Chondrocyte (in vitro differentiated cells): ENCODE results near the gene RALA. TPM values are rescaled to one million over a fixed set of nuclear protein-coding genes. Genes with fewer than 3 reads are reported as not detected.

Source experiments
- DNase-seq: peaks from one replicate; pipeline ENCODE4 v3.0.0; 2021; ENCODE audit warnings: mixed read lengths, low spot score
- H3K27ac Mint-ChIP-seq: one replicate; pipeline ENCODE4 v1.8.0; 2021; ENCODE audit warnings: mild to moderate bottlenecking, moderate library complexity, mixed read lengths; ENCODE audit not compliant: unreplicated experiment
- H3K27me3 Mint-ChIP-seq: 2 replicates; pipeline ENCODE4 v1.8.0; 2021; ENCODE audit warnings: low read depth, mixed read lengths
- H3K36me3 Mint-ChIP-seq: 2 replicates; pipeline ENCODE4 v1.8.0; 2021; ENCODE audit warnings: low read depth, mixed read lengths
- H3K4me1 Mint-ChIP-seq: 2 replicates; pipeline ENCODE4 v1.8.0; 2021; ENCODE audit warnings: low read depth, mild to moderate bottlenecking, mixed read lengths
- H3K4me3 Mint-ChIP-seq: one replicate; pipeline ENCODE4 v1.8.0; 2021; ENCODE audit warnings: mild to moderate bottlenecking, moderate library complexity, mixed read lengths; ENCODE audit not compliant: unreplicated experiment
- H3K9me3 Mint-ChIP-seq: 2 replicates; pipeline ENCODE4 v1.8.0; 2021; ENCODE audit warnings: low read depth, mixed read lengths
- total RNA-seq: library from RNA; stranded (reverse); gene quantifications from 3 replicates; pipeline ENCODE4 v1.2.1, GENCODE V29; 2021
- TF ChIP-seq, protein P1 (sequence below): fragments of 200-600 bp; sonication (generic); IDR thresholded peaks from 2 replicates; pipeline ENCODE4 v1.5.0; 2021; ENCODE audit warnings: antibody characterized with exemption, mild to moderate bottlenecking, moderate library complexity

The RALA gene
- total RNA-seq, 1 donor from 2014 or later, result 35.2 TPM

GRCh38 chr7:39582536-39582935 is 40.8 kb upstream of the RALA start:
- no peaks in the 10 kb centered on the region for H3K27me3 Mint-ChIP-seq

DNA sequence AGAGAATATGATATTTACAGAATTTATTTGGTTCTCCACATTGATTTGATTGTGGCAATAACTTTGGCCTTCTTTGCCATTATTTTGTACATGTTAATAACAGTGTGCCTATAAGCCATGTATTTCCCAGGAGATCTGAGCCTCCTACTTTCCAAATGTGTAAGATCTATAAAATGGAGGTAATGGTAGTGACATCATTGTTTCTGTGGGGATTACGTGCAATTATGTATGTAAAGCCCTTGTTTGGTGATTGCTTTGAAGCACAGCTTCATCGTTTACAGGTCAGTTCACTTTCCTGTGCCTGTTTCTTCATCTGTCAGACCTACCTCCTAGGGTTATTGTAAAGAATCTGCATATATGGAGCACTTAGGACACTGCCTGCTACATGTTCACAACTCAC is 39.8 kb upstream of the RALA start:
- TF ChIP-seq, protein P1, sequence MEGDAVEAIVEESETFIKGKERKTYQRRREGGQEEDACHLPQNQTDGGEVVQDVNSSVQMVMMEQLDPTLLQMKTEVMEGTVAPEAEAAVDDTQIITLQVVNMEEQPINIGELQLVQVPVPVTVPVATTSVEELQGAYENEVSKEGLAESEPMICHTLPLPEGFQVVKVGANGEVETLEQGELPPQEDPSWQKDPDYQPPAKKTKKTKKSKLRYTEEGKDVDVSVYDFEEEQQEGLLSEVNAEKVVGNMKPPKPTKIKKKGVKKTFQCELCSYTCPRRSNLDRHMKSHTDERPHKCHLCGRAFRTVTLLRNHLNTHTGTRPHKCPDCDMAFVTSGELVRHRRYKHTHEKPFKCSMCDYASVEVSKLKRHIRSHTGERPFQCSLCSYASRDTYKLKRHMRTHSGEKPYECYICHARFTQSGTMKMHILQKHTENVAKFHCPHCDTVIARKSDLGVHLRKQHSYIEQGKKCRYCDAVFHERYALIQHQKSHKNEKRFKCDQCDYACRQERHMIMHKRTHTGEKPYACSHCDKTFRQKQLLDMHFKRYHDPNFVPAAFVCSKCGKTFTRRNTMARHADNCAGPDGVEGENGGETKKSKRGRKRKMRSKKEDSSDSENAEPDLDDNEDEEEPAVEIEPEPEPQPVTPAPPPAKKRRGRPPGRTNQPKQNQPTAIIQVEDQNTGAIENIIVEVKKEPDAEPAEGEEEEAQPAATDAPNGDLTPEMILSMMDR, result no peak
- no peak for DNase-seq
- no peaks in the 10 kb centered on the region for H3K36me3 Mint-ChIP-seq
- no peak overlapping the region for H3K4me3 Mint-ChIP-seq
- H3K27ac Mint-ChIP-seq, result no peak overlapping the region
- peaks cover 5% of the 10 kb centered on the region for H3K4me1 Mint-ChIP-seq
- H3K9me3 Mint-ChIP-seq, result no peaks in the 10 kb centered on the region
- no peaks in the 10 kb centered on the region for H3K27me3 Mint-ChIP-seq

More at GRCh38 chr7:39582536-39582935, 40.8 kb upstream of the RALA start:
- Mint-ChIP-seq H3K27ac (no peak overlapping the region), H3K4me3 (no peak overlapping the region), H3K36me3 (no peaks in the 10 kb centered on the region), H3K4me1 (peaks cover 5% of the 10 kb centered on the region), H3K9me3 (no peaks in the 10 kb centered on the region)
- DNase-seq, result no peak
- TF ChIP-seq, protein P1, result no peak

DNA sequence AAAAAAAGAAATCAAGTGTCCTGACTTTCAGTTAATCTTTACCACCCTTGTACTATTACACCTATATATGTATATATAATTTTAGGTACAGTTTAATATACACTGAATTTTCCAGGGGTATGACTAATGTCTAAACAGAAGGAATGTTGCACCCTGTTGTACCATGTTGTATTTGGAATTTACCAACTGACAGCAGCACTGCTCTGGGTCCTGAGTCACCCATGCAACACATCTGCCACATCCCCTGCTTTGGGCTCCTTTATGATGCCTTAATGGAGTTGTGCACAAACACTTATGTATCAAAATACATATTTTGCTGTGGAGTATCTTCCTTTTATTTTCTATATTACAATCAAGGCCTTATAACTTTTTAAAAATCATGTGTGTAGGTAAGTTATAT is 36.0 kb upstream of the RALA start:
- no peaks in the 10 kb centered on the region for H3K36me3 Mint-ChIP-seq
- H3K27me3 Mint-ChIP-seq, result no peaks in the 10 kb centered on the region
- no peak overlapping the region for H3K4me3 Mint-ChIP-seq
- DNase-seq, result no peak
- TF ChIP-seq, protein P1, result no peak
- no peak overlapping the region for H3K27ac Mint-ChIP-seq
- H3K9me3 Mint-ChIP-seq, result no peaks in the 10 kb centered on the region
- H3K4me1 Mint-ChIP-seq, result peaks cover 12% of the 10 kb centered on the region

DNA sequence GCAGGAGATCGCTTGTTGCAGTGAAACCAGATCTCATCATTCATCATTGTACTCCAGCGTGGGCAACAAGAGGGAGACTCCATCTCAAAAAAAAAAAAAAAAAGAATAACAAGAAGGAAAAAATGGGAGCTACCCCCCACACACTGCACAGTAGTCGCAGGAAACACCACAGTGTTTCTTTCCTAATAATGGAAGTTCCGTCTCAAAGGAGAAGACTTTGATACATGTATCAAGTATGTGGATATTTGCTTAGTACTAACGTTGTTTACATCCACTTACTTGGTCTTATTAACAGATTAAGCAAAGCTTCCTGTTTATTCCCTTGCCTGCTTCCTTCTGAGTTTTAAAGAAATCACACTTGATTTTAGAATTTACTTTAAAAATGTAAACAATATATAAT is 35.0 kb upstream of the RALA start:
- H3K4me1 Mint-ChIP-seq, result peaks cover 17% of the 10 kb centered on the region
- no peak for DNase-seq
- H3K4me3 Mint-ChIP-seq, result no peak overlapping the region
- no peaks in the 10 kb centered on the region for H3K36me3 Mint-ChIP-seq
- H3K9me3 Mint-ChIP-seq, result no peaks in the 10 kb centered on the region
- no peak overlapping the region for H3K27ac Mint-ChIP-seq
- no peaks in the 10 kb centered on the region for H3K27me3 Mint-ChIP-seq
- TF ChIP-seq, protein P1, result no peak

DNA sequence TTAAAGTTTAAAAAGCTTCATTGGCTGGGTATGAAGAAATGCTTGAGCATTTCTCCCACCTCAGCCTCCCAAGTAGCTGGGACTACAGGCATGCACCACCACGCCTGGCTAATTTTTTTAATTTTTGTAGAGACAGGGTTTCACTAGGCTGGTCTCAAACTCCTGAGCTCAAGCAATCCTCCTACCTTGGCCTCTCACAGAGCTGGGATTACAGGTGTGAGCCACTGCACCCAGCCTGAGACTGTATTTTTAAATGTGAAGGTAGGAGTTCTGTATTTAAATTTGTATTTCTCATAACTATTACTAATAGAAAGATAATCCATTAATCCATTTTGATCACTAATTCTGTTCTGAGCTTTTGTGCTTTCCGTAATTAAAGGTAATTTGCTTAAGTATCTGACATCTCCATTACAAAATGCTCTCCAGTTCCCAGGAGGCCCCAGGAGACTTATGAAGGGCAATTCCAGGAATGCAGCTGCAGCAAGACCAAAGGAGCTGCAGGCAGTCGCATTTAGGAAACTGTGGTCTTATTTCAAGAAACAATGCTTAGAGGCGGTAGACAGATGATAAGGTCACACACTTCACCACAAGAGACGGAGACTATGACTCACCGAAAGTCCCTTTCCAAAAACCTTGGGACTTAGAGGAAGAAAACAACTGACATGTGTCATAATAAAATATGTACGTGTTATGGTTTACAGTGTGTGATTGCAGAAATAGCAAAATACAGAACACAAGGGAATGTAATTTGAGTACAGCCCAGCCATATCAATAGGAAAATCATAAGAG is 33.9 kb upstream of the RALA start:
- Mint-ChIP-seq H3K9me3 (no peaks in the 10 kb centered on the region), H3K27me3 (no peaks in the 10 kb centered on the region), H3K36me3 (no peaks in the 10 kb centered on the region), H3K4me1 (peaks cover 17% of the 10 kb centered on the region), H3K27ac (peak overlapping the region; percentile 66), H3K4me3 (no peak overlapping the region)
- TF ChIP-seq, protein P1, result no peak
- no peak for DNase-seq
